NCI-H524 treated with DMSO at 0.1 percent for 48 hours (cell line): Measurements from ENCODE around the gene GGPS1.
"Not testable (repeated sequence)": the region's sequence is repeated elsewhere in the genome, so short reads cannot be mapped to it uniquely, and the experiment has no call there.

Source experiments
- DNase-seq: peaks from one replicate; lab custom pipeline; 2025; lab: John Stamatoyannopoulos, UW

GGPS1 gene

GRCh38 chr1:235328271-235329138 is at the start of gene GGPS1:
TSS of gene GGPS1 (plus strand) at chr1:235328570. CDS start at chr1:235335265, 6,695 bp downstream.
- peak; percentile 99 for DNase-seq

- no peak for DNase-seq
Observed at GRCh38 chr1:235278915-235279292, 49.5 kb upstream of the GGPS1 start.

- no peak for DNase-seq
Observed at GRCh38 chr1:235279694-235280093, 48.7 kb upstream of the GGPS1 start.

GRCh38 chr1:235280467-235280866 is 47.9 kb upstream of the GGPS1 start:
- DNase-seq: no peak

GRCh38 chr1:235283636-235284035 is 44.7 kb upstream of the GGPS1 start:
- DNase-seq: not testable (repeated sequence)

- no peak for DNase-seq
Observed at GRCh38 chr1:235284231-235284769, 44.1 kb upstream of the GGPS1 start.

GRCh38 chr1:235286667-235287066 is 41.7 kb upstream of the GGPS1 start:
- no peak for DNase-seq

GRCh38 chr1:235287208-235287882 is 41.0 kb upstream of the GGPS1 start:
- no peak for DNase-seq

- DNase-seq: no peak
Observed at GRCh38 chr1:235289859-235290739, 38.3 kb upstream of the GGPS1 start.

- DNase-seq: no peak
Observed at GRCh38 chr1:235290740-235291502, 37.4 kb upstream of the GGPS1 start.

- DNase-seq: no peak
Observed at GRCh38 chr1:235291599-235292091, 36.7 kb upstream of the GGPS1 start.

GRCh38 chr1:235292790-235293189 is 35.6 kb upstream of the GGPS1 start:
- no peak for DNase-seq

GRCh38 chr1:235293322-235293942 is 34.9 kb upstream of the GGPS1 start:
- no peak for DNase-seq

GRCh38 chr1:235295902-235296350 is 32.4 kb upstream of the GGPS1 start:
- no peak for DNase-seq

GRCh38 chr1:235296729-235297128 is 31.6 kb upstream of the GGPS1 start:
- no peak for DNase-seq

- DNase-seq: no peak
Observed at GRCh38 chr1:235297579-235297978, 30.8 kb upstream of the GGPS1 start.

GRCh38 chr1:235298758-235299157 is 29.6 kb upstream of the GGPS1 start:
- no peak for DNase-seq

GRCh38 chr1:235299169-235299858 is 29.1 kb upstream of the GGPS1 start:
- no peak for DNase-seq

- no peak for DNase-seq
Observed at GRCh38 chr1:235302143-235302542, 26.2 kb upstream of the GGPS1 start.
